ENCODE measurements around the gene MSI2.
"Not testable (repeated sequence)": the region's sequence is repeated elsewhere in the genome, so short reads cannot be mapped to it uniquely, and the experiment has no call there.

Gene MSI2

GRCh38 chr17:57255776-57256681, at the start of gene MSI2:
Gene MSI2 (plus strand): TSS chr17:57256523. CDS start chr17:57256743, 220 bp downstream.
- DNase-seq, result peak; percentile 96

GRCh38 chr17:57206928-57207327, 49.4 kb upstream of the MSI2 start:
- no peak for DNase-seq

- no peak for DNase-seq
These were observed 48.9 kb upstream of the MSI2 start for GRCh38 chr17:57207396-57207795.

DNA sequence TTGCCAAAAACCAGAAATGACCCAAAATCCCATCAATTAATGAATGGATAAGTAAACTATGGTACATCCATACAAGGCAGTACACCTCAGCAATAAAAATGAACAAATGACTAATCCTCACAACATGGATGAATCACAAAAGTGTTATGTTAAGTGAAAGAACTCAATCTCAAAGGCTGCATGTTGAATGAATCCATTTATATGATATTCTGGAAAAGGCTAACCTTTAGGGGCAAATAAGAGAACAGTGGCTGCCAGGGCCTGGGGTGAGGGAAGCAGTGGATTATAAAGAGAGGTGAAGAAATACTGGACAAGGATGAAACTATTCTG, 46.1 kb upstream of the MSI2 start:
- DNase-seq, result no peak

DNA sequence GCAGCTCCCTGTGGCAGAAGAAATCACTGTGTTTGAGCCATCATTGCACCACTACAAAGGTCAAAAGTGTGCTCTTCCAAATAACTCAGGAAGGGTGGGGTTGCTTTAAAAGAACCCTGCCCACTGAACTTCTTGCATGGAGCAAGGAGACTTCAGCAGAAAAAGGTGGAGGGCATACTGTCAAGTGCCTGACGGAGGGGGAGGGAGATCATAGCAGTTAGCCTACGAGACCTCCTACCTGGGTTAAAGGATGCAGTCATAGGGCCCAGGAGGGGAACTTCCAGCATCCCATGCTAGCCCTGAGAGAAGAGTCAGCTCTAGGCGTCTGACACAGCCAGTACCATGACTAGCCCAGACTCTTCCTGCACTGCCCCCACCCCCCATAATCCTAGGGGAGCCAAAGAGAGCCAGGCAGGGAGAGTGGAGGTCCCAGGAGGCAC, 45.3 kb upstream of the MSI2 start:
- no peak for DNase-seq

GRCh38 chr17:57211543-57211942, 44.8 kb upstream of the MSI2 start:
- DNase-seq, result no peak

DNA sequence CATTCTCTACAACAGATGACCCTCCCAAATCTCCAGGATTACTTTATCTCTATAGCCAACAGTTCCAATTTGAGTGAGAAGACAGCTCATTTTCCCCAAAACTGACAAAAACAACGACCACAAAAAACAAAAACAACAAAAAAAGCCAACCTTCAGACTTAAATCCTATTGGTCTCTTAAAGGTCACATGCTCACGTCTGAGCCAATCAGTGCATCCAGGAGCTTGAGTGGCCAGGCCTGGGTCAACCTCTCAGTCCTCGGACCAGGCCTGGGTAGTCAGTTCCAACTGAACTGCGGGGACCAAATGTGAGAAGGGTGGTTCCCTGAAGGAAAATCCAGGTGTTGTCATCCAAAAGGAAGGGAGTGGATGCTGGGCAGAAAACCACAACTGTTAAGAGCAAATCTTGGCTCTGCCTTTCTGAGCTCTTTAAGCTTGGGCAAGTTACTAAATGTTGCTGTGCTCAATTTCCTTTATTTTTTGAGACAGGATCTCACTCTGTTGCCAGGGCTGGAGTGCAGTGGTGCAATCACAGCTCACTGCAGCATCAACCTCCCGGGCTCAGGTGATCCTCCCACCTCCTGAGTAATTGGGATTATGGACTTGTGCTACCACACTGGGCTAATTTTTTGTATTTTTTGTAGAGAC, 43.0 kb upstream of the MSI2 start:
- no peak for DNase-seq

DNA sequence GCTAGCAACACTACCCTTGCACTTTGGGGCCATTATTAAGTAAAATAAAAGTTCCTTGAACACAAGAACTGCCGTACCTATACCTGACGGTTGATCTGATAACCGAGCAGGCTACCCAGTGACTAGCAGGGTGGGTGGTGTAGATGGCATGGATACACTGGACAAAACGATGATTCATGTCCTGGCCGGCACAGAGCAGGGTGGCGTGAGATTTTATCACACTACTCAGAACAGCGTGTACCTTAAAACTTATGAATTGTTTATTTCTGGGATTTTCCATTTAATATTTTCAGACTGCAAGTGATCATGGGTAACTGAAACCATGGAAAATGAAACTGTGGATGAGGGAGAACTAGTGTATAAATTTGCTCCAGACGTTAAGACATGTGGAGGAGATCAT, 41.0 kb upstream of the MSI2 start:
- no peak for DNase-seq

DNA sequence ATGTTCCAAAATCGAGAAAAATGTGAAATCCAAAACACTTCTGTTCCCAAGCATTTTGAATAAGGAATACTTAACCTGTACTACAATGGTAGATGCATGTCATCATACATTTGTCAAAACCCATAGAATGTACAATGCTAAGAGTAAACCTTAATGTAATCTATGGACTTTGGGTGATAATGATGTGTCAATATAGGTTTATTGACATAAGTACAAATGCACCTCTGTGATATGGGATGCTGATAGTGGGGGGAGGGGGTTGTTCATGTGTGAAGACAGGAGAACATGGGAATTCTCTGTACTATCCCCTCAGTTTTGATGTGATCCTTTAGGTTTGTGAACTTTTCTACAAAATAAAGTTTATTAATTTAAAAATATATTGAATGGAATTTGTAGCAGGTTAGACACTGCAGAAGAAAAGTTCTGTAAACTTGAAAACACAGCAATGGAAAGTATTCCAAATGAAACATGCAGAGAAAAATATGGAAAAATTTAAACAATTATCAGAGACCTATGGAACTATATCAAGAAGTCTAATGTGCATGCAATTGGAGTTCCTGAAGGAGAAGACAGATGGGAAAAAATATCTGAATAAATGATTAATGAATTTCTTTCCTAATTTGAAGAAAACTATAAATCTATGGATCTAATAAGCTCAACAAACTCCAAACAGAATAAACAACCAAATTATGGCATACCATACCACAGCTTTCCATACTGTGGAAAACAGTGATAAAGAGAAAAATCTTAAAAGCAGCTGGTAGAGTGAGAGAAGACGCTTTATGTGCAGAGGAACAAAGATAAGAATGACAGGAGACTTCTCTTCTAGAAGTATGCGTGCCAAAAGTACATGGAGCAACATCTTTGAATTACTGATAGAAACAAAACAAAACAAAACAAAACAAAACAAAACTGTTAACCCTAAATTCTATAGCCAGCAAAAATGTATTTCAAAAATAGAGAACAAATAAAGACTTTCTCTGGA, 34.7 kb upstream of the MSI2 start:
- DNase-seq, result no peak

DNA sequence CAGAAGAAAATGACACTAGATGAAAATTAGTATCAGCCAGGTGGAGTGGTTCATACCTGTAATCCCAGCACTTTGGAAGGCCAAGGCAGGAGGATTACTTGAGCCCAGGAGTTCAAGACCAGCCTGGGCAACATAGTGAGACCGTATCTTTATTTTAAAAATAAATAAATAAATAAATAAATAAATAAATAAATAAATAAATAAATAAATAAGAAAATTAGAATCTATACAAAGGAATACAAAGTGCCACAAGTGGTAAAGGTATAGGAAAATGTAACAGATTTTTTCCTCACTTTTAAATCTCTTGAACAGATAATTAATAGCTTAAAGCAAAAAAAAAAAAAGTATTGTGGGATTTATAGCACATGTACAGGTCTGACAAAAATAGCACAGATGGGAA, 33.9 kb upstream of the MSI2 start:
- DNase-seq, result not testable (repeated sequence)

GRCh38 chr17:57225127-57225526, 31.2 kb upstream of the MSI2 start:
- no peak for DNase-seq

- DNase-seq, result no peak
These were observed 29.5 kb upstream of the MSI2 start for GRCh38 chr17:57226793-57227192.

GRCh38 chr17:57228911-57229310, 27.4 kb upstream of the MSI2 start:
- no peak for DNase-seq

GRCh38 chr17:57234061-57234738, 22.1 kb upstream of the MSI2 start:
- DNase-seq, result no peak

- DNase-seq, result no peak
These were observed 21.6 kb upstream of the MSI2 start for GRCh38 chr17:57234739-57235092.

DNA sequence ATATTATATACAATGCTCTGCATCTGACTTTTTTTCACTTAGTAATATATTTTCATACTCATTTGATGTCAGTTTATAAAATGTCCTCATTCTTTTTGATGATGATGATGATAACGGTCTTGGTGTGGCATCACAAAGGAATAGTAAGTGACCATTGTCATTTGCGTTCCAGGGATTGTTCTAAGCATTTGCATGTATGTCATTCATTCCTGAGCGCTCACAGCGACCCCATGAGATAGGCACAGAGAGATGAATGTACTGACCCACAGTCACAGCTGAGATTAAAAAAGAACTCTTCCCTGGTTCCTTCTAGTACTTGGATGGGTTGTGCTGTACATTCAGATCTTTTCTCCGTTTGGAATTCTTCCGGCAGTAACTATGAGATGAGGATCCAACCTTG, 21.2 kb upstream of the MSI2 start:
- no peak for DNase-seq

DNA sequence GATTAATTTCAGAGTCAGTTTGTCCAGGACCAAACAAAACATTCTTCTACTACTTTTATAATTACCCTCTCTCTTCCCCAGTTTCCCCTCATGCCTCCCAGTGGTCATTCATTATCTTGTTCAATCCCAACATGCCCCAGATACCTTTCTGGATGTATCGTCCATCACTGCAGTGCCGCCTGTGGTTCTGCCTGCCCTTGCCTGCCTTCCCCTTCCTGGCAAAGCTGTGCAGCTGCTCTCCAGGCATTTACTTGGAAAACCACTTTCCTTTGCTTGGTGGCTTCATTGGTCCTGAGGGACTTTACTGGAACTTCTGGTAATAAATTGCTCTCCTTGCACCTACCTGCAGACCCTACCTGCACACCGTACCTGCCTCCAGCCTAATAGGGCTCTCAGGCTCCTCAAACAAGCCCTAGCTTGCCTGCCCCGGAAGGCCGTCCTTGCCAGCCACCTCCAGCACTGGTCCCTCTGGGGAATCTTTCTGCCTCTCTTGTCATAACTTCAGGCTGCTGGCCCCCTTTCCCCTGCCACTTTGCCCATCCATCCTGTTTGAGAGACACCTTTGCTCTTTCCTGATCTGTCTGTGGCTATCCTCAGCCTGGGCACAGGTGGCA, 19.5 kb upstream of the MSI2 start:
- DNase-seq, result no peak

DNA sequence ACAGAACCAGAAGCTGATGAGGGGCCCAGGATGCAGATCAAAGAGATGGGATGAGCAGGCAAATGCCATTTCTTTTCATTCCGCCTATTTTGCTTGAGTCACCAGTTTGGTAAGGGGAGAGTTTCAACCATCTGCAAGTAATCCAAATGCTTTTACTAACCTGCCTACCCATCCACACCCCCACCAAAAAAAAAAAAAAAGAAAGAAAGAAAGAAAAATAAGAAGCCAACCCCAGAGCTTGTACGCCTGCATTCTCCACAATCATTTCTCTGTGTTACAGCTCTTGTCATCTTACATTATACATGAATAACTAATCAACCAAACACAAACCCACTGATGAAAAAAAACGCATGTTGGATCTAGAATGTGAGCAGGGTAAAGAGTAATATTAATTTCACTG, 15.7 kb upstream of the MSI2 start:
- DNase-seq, result no peak

GRCh38 chr17:57242148-57242547, 14.2 kb upstream of the MSI2 start:
- DNase-seq, result no peak

DNA sequence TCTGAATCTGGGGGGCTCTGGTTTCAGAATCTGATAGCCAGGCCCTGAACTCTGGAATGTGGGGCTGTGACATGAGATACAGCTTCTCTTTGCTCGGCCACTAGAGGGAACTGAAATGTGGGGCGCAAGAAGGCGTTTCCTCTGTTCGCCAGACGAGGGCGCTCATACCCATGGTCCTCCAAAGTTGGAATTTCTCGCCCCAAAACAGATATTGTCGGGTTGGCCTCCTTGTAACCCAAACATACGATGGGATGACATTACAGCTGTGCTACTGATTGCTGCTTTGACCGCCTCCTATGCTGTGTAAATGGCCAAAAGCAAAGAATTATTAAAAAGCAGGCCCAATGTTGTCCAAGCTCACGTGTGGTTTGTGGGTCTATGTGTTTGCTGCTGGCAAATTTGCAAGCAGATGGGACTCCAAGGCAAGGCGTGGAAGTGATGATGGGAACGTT, 13.1 kb upstream of the MSI2 start:
- peak; percentile 81 for DNase-seq

GRCh38 chr17:57245786-57246185, 10.5 kb upstream of the MSI2 start:
- no peak for DNase-seq

DNA sequence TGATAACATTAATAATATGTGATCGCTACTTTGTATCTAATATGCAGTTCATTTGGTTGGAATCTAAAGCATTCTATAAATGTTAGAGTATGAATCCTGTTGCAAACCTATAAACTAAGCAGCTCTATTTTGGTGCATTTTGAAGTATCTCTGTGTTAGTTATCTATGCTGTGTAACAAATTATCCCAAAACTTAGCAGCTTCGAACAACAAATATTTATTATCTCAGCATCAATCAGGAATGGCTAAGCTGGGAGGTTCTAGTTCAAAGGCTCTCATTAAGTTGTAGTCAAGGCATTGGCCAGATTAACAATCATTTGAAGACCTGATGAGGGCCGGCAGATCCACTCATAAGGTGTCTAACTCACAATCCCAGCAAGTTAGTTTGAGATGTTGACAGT, 10.1 kb upstream of the MSI2 start:
- no peak for DNase-seq

Measured in CD4-positive, alpha-beta T cell treated with Interleukin-6 for 4 hours (primary cell).